SK-N-SH (cell line): ENCODE measurements around the gene CCSER1. TPM values are rescaled to one million over a fixed set of nuclear protein-coding genes. Genes with fewer than 3 reads are reported as not detected.
"Not testable (repeated sequence)": the region's sequence is repeated elsewhere in the genome, so short reads cannot be mapped to it uniquely, and the experiment has no call there.

Source experiments
- CTCF ChIA-PET: fragments of 300-600, 350-600 bp; formaldehyde crosslinking; extraction: SDS; loops from one replicate; lab custom pipeline; 2021; lab: Yijun Ruan, JAX
- POLR2A ChIA-PET: fragments of 350-600 bp; sonication (Branson Sonifier 250); formaldehyde crosslinking; extraction: SDS; loops from one replicate; lab custom pipeline; 2020; ENCODE audit warnings: antibody characterized with exemption, inconsistent platforms; lab: Yijun Ruan, JAX
- DNase-seq: peaks from one replicate; pipeline ENCODE4 v3.0.0; 2012
- H2AFZ ChIP-seq: fragments of 200-600 bp; sonication (generic); 2 replicates; pipeline ENCODE4 v1.8.1; 2016; ENCODE audit warnings: antibody characterized with exemption, mild to moderate bottlenecking, low read depth
- H3F3A ChIP-seq: fragments of 200-600 bp; sonication (generic); replicated peaks from 2 replicates; pipeline ENCODE3; 2016; ENCODE audit warnings: antibody characterized with exemption, mild to moderate bottlenecking; ENCODE audit not compliant: insufficient read depth
- H3K27ac ChIP-seq, 2 experiments: fragments of 200-500 bp in 1 of 2; fragments of 200-600 bp in 1 of 2; sonication (Bioruptor generic) in 1 of 2; sonication (generic), shearing (Covaris generic) in 1 of 2; 2 replicates each; pipeline versions ENCODE4 v1.5.1 to v1.6.1; 2014 to 2016; ENCODE audit warnings: low read depth in 2 of 2, inconsistent platforms in 1 of 2, low read length in 1 of 2, mild to moderate bottlenecking in 1 of 2, mixed read lengths in 1 of 2
- H3K27me3 ChIP-seq: fragments of 200-600 bp; sonication (generic), shearing (Covaris generic); 2 replicates; pipeline ENCODE4 v1.6.1; 2016; ENCODE audit warnings: mixed run types; ENCODE audit not compliant: insufficient read depth
- H3K36me3 ChIP-seq, 2 experiments: fragments of 200-500 bp in 1 of 2; fragments of 200-600 bp in 1 of 2; sonication (Bioruptor generic) in 1 of 2; sonication (generic) in 1 of 2; replicated peaks in 1 of 2; 2 replicates each; pipeline versions ENCODE3 to v1.5.1; 2014 to 2016; ENCODE audit warnings: low read length in 1 of 2, mild to moderate bottlenecking in 1 of 2; ENCODE audit not compliant: insufficient read depth in 2 of 2, control insufficient read depth in 1 of 2
- H3K4me1 ChIP-seq, 2 experiments: fragments of 200-500 bp in 1 of 2; fragments of 200-600 bp in 1 of 2; sonication (Bioruptor generic) in 1 of 2; sonication (generic), shearing (Covaris generic) in 1 of 2; 2 replicates each; pipeline versions ENCODE4 v1.5.1 to v1.6.1; 2014 to 2016; ENCODE audit warnings: low read depth in 1 of 2, low read length in 1 of 2, mixed run types in 1 of 2; ENCODE audit not compliant: insufficient read depth in 2 of 2, control insufficient read depth in 1 of 2
- H3K4me2 ChIP-seq: fragments of 200-600 bp; sonication (generic), shearing (Covaris generic); 2 replicates; pipeline ENCODE4 v1.6.1; 2017; ENCODE audit warnings: mixed run types
- H3K4me3 ChIP-seq, 2 experiments: fragments of 200-500 bp in 1 of 2; fragments of 200-600 bp in 1 of 2; sonication (Bioruptor generic) in 1 of 2; sonication (generic), shearing (Covaris generic) in 1 of 2; 2 replicates each; pipeline versions ENCODE4 v1.5.1 to v1.8.1; 2014 to 2016; ENCODE audit warnings: low read depth in 2 of 2, inconsistent platforms in 1 of 2, low read length in 1 of 2, mild to moderate bottlenecking in 1 of 2, mixed read lengths in 1 of 2, moderate library complexity in 1 of 2
- H3K79me2 ChIP-seq: fragments of 200-600 bp; sonication (generic); 2 replicates; pipeline ENCODE4 v1.8.1; 2017; ENCODE audit warnings: mild to moderate bottlenecking; ENCODE audit not compliant: insufficient read depth
- H3K9ac ChIP-seq: fragments of 200-600 bp; sonication (generic); 2 replicates; pipeline ENCODE4 v1.6.1; 2017; ENCODE audit warnings: mixed run types
- H3K9me2 ChIP-seq: fragments of 200-600 bp; sonication (generic); 2 replicates; pipeline ENCODE4 v1.6.1; 2017; ENCODE audit warnings: mixed run types
- H3K9me3 ChIP-seq: fragments of 200-600 bp; sonication (generic); 2 replicates; pipeline ENCODE4 v1.6.1; 2017; ENCODE audit warnings: mixed run types, mild to moderate bottlenecking, moderate library complexity
- H4K20me1 ChIP-seq: fragments of 200-600 bp; sonication (generic); 2 replicates; pipeline ENCODE4 v1.6.1; 2017; ENCODE audit warnings: mild to moderate bottlenecking, mixed run types; ENCODE audit not compliant: insufficient read depth
- ELF1 ChIP-seq: IDR thresholded peaks from 2 replicates; pipeline ENCODE4 v1.4.0; 2012
- FOXJ3 ChIP-seq: sonication (generic); formaldehyde crosslinking; IDR thresholded peaks from 2 replicates; pipeline ENCODE4 v1.5.1; 2020; ENCODE audit warnings: mild to moderate bottlenecking, missing genetic modification reagents
- FOXM1 ChIP-seq: IDR thresholded peaks from 2 replicates; pipeline ENCODE4 v1.4.0; 2012; ENCODE audit warnings: low read depth, mild to moderate bottlenecking
- GABPA ChIP-seq: IDR thresholded peaks from 2 replicates; pipeline ENCODE4 v1.4.0; 2012; ENCODE audit warnings: low read depth, mild to moderate bottlenecking
- JUND ChIP-seq: IDR thresholded peaks from 2 replicates; pipeline ENCODE4 v1.4.0; 2012
- MXI1 ChIP-seq: IDR thresholded peaks from 2 replicates; pipeline ENCODE4 v1.6.1; 2012; ENCODE audit warnings: mild to moderate bottlenecking, low read depth, low read length, improper control_type of control experiment
- NRF1 ChIP-seq: IDR thresholded peaks from 2 replicates; pipeline ENCODE4 v1.6.1; 2012; ENCODE audit warnings: low read depth, mild to moderate bottlenecking, low read length
- RCOR1 ChIP-seq: fragments of 150-350 bp; IDR thresholded peaks from 2 replicates; pipeline ENCODE4 v1.6.1; 2017; ENCODE audit warnings: antibody characterized with exemption, low read length
- RXRA ChIP-seq: IDR thresholded peaks from 2 replicates; pipeline ENCODE4 v1.4.0; 2012; ENCODE audit warnings: low read depth, mild to moderate bottlenecking, borderline replicate concordance
- SMC3 ChIP-seq: IDR thresholded peaks from 2 replicates; pipeline ENCODE4 v1.6.1; 2012; ENCODE audit warnings: low read depth, low read length, improper control_type of control experiment
- TCF12 ChIP-seq: IDR thresholded peaks from 2 replicates; pipeline ENCODE4 v1.4.0; 2012
- YY1 ChIP-seq: IDR thresholded peaks from 2 replicates; pipeline ENCODE4 v1.4.0; 2012; ENCODE audit warnings: low read depth, mild to moderate bottlenecking
- WGBS: methylation state at CpG from one replicate; pipeline ENCODE4 v1.1.6; 2017; ENCODE audit warnings: low lambda C conversion rate; 5-methylcytosine and 5-hydroxymethylcytosine counted together
- polyA plus RNA-seq, 3 experiments: library from polyadenylated mRNA; depleted of rRNA; stranded (reverse); fragments of >200 nt; gene quantifications; 2 replicates each; pipeline ENCODE4 v1.2.3, GENCODE V29; 2012
- TF ChIP-seq, protein P1 (sequence below): IDR thresholded peaks from 2 replicates; pipeline ENCODE4 v1.4.0; 2012; ENCODE audit warnings: low read depth, borderline replicate concordance
- TF ChIP-seq, protein P2 (sequence below): IDR thresholded peaks from 2 replicates; pipeline ENCODE4 v1.6.1; 2012; ENCODE audit warnings: mild to moderate bottlenecking, low read depth, low read length, moderate library complexity
- TF ChIP-seq, protein P3 (sequence below): fragments of 150-350 bp; IDR thresholded peaks from 2 replicates; pipeline ENCODE4 v1.6.1; 2016; ENCODE audit warnings: mild to moderate bottlenecking, low read depth, low read length

The CCSER1 gene
- polyA plus RNA-seq, 1 of the 3 experiments (the other 2 are of a cell fraction), result 0.05 TPM

DNA sequence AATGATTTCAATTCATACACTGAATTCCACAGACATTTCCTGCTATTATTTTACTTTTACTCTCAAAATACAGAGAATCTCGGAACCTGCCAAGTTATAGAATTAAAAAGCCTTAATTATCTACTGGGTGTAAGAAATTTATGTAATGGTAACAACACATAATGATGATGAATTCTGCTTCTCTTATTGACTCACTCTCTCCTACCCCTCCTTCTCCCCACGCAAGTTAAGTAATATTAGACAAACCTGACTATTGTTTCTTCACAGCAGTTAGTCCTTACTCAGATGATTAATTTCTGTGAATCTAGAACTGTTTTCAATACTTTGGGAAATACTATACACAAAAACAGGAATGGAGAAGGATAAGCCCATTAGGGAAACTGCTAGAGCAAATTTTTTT, 762.0 kb downstream of the CCSER1 start:
- WGBS, result 57% methylated on average over 2 of the region's 2 CpGs
- no peak overlapping the region for H3K4me2 ChIP-seq
- H4K20me1 ChIP-seq, result no peaks in the 10 kb centered on the region
- ChIA-PET CTCF (no interaction called here), POLR2A (no interaction called here)
- H3K79me2 ChIP-seq, result no peaks in the 10 kb centered on the region
- TF ChIP-seq, protein P1, sequence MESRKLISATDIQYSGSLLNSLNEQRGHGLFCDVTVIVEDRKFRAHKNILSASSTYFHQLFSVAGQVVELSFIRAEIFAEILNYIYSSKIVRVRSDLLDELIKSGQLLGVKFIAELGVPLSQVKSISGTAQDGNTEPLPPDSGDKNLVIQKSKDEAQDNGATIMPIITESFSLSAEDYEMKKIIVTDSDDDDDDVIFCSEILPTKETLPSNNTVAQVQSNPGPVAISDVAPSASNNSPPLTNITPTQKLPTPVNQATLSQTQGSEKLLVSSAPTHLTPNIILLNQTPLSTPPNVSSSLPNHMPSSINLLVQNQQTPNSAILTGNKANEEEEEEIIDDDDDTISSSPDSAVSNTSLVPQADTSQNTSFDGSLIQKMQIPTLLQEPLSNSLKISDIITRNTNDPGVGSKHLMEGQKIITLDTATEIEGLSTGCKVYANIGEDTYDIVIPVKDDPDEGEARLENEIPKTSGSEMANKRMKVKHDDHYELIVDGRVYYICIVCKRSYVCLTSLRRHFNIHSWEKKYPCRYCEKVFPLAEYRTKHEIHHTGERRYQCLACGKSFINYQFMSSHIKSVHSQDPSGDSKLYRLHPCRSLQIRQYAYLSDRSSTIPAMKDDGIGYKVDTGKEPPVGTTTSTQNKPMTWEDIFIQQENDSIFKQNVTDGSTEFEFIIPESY, result no peak
- no peak for TF ChIP-seq RCOR1
- TF ChIP-seq, protein P2, sequence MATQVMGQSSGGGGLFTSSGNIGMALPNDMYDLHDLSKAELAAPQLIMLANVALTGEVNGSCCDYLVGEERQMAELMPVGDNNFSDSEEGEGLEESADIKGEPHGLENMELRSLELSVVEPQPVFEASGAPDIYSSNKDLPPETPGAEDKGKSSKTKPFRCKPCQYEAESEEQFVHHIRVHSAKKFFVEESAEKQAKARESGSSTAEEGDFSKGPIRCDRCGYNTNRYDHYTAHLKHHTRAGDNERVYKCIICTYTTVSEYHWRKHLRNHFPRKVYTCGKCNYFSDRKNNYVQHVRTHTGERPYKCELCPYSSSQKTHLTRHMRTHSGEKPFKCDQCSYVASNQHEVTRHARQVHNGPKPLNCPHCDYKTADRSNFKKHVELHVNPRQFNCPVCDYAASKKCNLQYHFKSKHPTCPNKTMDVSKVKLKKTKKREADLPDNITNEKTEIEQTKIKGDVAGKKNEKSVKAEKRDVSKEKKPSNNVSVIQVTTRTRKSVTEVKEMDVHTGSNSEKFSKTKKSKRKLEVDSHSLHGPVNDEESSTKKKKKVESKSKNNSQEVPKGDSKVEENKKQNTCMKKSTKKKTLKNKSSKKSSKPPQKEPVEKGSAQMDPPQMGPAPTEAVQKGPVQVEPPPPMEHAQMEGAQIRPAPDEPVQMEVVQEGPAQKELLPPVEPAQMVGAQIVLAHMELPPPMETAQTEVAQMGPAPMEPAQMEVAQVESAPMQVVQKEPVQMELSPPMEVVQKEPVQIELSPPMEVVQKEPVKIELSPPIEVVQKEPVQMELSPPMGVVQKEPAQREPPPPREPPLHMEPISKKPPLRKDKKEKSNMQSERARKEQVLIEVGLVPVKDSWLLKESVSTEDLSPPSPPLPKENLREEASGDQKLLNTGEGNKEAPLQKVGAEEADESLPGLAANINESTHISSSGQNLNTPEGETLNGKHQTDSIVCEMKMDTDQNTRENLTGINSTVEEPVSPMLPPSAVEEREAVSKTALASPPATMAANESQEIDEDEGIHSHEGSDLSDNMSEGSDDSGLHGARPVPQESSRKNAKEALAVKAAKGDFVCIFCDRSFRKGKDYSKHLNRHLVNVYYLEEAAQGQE, result no peak
- no peak for TF ChIP-seq ELF1
- TF ChIP-seq JUND, result no peak
- no peak for TF ChIP-seq SMC3
- no peak for TF ChIP-seq YY1
- TF ChIP-seq FOXJ3 (CRISPR knock-in tag), result no peak
- no peak for TF ChIP-seq RXRA
- no peak for TF ChIP-seq MXI1
- TF ChIP-seq, protein P3, sequence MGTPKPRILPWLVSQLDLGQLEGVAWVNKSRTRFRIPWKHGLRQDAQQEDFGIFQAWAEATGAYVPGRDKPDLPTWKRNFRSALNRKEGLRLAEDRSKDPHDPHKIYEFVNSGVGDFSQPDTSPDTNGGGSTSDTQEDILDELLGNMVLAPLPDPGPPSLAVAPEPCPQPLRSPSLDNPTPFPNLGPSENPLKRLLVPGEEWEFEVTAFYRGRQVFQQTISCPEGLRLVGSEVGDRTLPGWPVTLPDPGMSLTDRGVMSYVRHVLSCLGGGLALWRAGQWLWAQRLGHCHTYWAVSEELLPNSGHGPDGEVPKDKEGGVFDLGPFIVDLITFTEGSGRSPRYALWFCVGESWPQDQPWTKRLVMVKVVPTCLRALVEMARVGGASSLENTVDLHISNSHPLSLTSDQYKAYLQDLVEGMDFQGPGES, result no peak
- no peak for TF ChIP-seq NRF1
- no peak for TF ChIP-seq GABPA
- no peak for TF ChIP-seq FOXM1
- TF ChIP-seq TCF12, result no peak
- peaks cover 0 to 3% of the 10 kb centered on the region in 2 experiments; a peak in 1 of 4 replicates for H3K4me1 ChIP-seq
- no peaks in the 10 kb centered on the region for H3K9me3 ChIP-seq
- H3K9me2 ChIP-seq, result no peaks in the 10 kb centered on the region
- no peak overlapping the region for H2AFZ ChIP-seq
- no peak overlapping the region for H3K4me3 ChIP-seq
- no peak overlapping the region for H3K27ac ChIP-seq
- no peaks in the 10 kb centered on the region for H3K27me3 ChIP-seq
- H3K36me3 ChIP-seq, result no peaks in the 10 kb centered on the region
- H3K9ac ChIP-seq, result no peak overlapping the region
- no peak for DNase-seq
- H3F3A ChIP-seq, result no peaks in the 10 kb centered on the region

DNA sequence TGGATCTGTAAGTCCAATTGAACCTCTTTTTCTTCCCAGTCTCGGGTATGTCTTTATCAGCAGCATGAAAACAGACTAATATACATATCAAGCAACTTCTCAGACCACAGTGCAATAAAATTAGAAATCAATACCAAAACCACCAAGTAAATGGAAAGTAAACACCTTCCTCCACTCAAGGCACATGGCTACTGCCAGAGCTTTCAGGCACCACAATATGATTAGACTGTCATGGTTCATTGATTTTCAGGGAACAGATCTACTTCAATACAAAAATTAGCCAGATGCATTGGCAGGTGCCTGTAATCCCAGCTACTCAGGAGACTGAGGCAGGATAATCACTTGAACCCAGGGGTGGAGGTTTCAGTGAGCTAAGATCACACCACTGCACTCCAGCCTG, 776.2 kb downstream of the CCSER1 start:
- H3K4me1 ChIP-seq, H4K20me1 ChIP-seq, POLR2A ChIA-PET, H3F3A ChIP-seq, CTCF ChIA-PET, H3K4me2 ChIP-seq, H2AFZ ChIP-seq, H3K9me3 ChIP-seq, H3K27me3 ChIP-seq, H3K79me2 ChIP-seq, H3K9me2 ChIP-seq, H3K36me3 ChIP-seq, H3K9ac ChIP-seq, H3K4me3 ChIP-seq, DNase-seq, H3K27ac ChIP-seq: not testable (repeated sequence)
- 7% methylated on average over 1 of the region's 1 CpG for WGBS
